Activated CD4-positive, alpha-beta T cell treated with anti-CD3 and anti-CD28 coated beads, Interleukin-2, Interleukin-6, amounts not matched to agents 100 ng/mL and 50 ng/mL, durations not matched to agents 16 hours and 8 hours (primary cell): ENCODE measurements around the gene TOPBP1.

Experiments
- DNase-seq: peaks from one replicate; pipeline ENCODE4 v3.0.0-alpha.2; 2020

TOPBP1 gene

GRCh38 chr3:133606342-133606741, 55.4 kb downstream of the TOPBP1 start:
- DNase-seq = no peak

- no peak for DNase-seq
Observed at GRCh38 chr3:133600572-133601081, 61.1 kb downstream of the TOPBP1 start.

- no peak for DNase-seq
Observed at GRCh38 chr3:133599280-133599679, 62.5 kb downstream of the TOPBP1 start.

GRCh38 chr3:133598405-133598804, 63.3 kb downstream of the TOPBP1 start:
- DNase-seq = no peak

- DNase-seq = peak; percentile 33
Observed at GRCh38 chr3:133595341-133595740, 66.4 kb downstream of the TOPBP1 start.

GRCh38 chr3:133593243-133593642, 68.5 kb downstream of the TOPBP1 start:
- DNase-seq = no peak

GRCh38 chr3:133592843-133593242, 68.9 kb downstream of the TOPBP1 start:
- DNase-seq = no peak

GRCh38 chr3:133591271-133591742, 70.4 kb downstream of the TOPBP1 start:
- no peak for DNase-seq

- DNase-seq = no peak
Observed at GRCh38 chr3:133589503-133589902, 72.2 kb downstream of the TOPBP1 start.

- no peak for DNase-seq
Observed at GRCh38 chr3:133588784-133589465, 72.8 kb downstream of the TOPBP1 start.

GRCh38 chr3:133588035-133588434, 73.7 kb downstream of the TOPBP1 start:
- DNase-seq = no peak

- no peak for DNase-seq
Observed at GRCh38 chr3:133583396-133583795, 78.3 kb downstream of the TOPBP1 start.

- peak; percentile 13 for DNase-seq
Observed at GRCh38 chr3:133578548-133579191, 83.1 kb downstream of the TOPBP1 start.

GRCh38 chr3:133576169-133576568, 85.6 kb downstream of the TOPBP1 start:
- DNase-seq = no peak

GRCh38 chr3:133575086-133575485, 86.7 kb downstream of the TOPBP1 start:
- DNase-seq = peak; percentile 24

GRCh38 chr3:133574260-133574881, 87.4 kb downstream of the TOPBP1 start:
- DNase-seq = peak; percentile 88

GRCh38 chr3:133573629-133574194, 88.0 kb downstream of the TOPBP1 start, which contains the start of gene CDV3:
Gene CDV3, plus strand, starts transcription at chr3:133573686. Its CDS starts 359 bp downstream, at chr3:133574045.
- no peak for DNase-seq

- DNase-seq = peak; percentile 100
Observed at GRCh38 chr3:133573054-133573628, 88.6 kb downstream of the TOPBP1 start.

- peak; percentile 59 for DNase-seq
Observed at GRCh38 chr3:133572158-133573053, 89.3 kb downstream of the TOPBP1 start.

GRCh38 chr3:133570937-133571320, 90.8 kb downstream of the TOPBP1 start:
- DNase-seq = no peak

GRCh38 chr3:133570139-133570936, 91.4 kb downstream of the TOPBP1 start:
- DNase-seq = no peak
